Activated B cell treated with CpG ODN at 0.5 μM for 24 hours (primary cell): ENCODE data around the gene ZNF853. TPM values are rescaled to one million over a fixed set of nuclear protein-coding genes. Genes with fewer than 3 reads are reported as not detected.
A peak's percentile ranks its signal among the peaks of the same experiment; 100 is the strongest.

ENCODE experiments used
- ATAC-seq: fragments of 200-7000 bp; cut with Tn5 transposase; one replicate; pipeline ENCODE4 v1.10.0; 2021; ENCODE audit warnings: low read depth, mild to moderate bottlenecking, moderate library complexity
- CTCF ChIA-PET: fragments of 350-600 bp; sonication (Branson Sonifier 250); formaldehyde crosslinking; loops from one replicate; lab custom pipeline; 2021; ENCODE audit warnings: antibody characterized with exemption; lab: Charles Lee
- POLR2A ChIA-PET: fragments of 350-600 bp; sonication (Branson Sonifier 250); formaldehyde crosslinking; loops from one replicate; lab custom pipeline; 2021; ENCODE audit warnings: antibody characterized with exemption; lab: Charles Lee
- DNase-seq: peaks from one replicate; pipeline ENCODE4 v3.0.0; 2022
- H3K27ac Mint-ChIP-seq: one replicate; pipeline ENCODE4 v1.8.0; 2020; ENCODE audit warnings: mixed read lengths
- H3K27me3 Mint-ChIP-seq: one replicate; pipeline ENCODE4 v1.8.0; 2021; ENCODE audit warnings: mixed read lengths
- H3K36me3 Mint-ChIP-seq: one replicate; pipeline ENCODE4 v1.8.0; 2021; ENCODE audit warnings: low read depth, mixed read lengths
- H3K4me1 Mint-ChIP-seq: one replicate; pipeline ENCODE4 v1.8.0; 2021; ENCODE audit warnings: mixed read lengths
- H3K4me3 Mint-ChIP-seq: one replicate; pipeline ENCODE4 v1.8.0; 2020; ENCODE audit warnings: mild to moderate bottlenecking, mixed read lengths
- H3K9me3 Mint-ChIP-seq: one replicate; pipeline ENCODE4 v1.8.0; 2020; ENCODE audit warnings: mixed read lengths
- CTCF ChIP-seq: fragments of 200-600 bp; IDR thresholded peaks from one replicate; pipeline ENCODE4 v1.8.0; 2022; ENCODE audit warnings: antibody characterized with exemption, mild to moderate bottlenecking
- intact Hi-C: fragments of 100-400 bp; cut with micrococcal nuclease; formaldehyde crosslinking; loops from one replicate; pipeline ENCODE4 v1.15.1; 2024
- total RNA-seq: library from RNA; stranded (reverse); gene quantifications from 2 replicates; pipeline ENCODE4 v1.2.3, GENCODE V29; 2022

Gene ZNF853
- total RNA-seq, 1 donor from 2014 or later = 2.8 TPM

GRCh38 chr7:6619961-6620360 lies 4.6 kb downstream of the ZNF853 start:
- Mint-ChIP-seq H3K9me3 (no peaks in the 10 kb centered on the region), H3K36me3 (peaks cover 10% of the 10 kb centered on the region), H3K27ac (no peak overlapping the region), H3K4me3 (no peak overlapping the region), H3K27me3 (no peaks in the 10 kb centered on the region), H3K4me1 (peaks cover 41% of the 10 kb centered on the region)
- intact Hi-C loops = no loop called here
- CTCF ChIA-PET = no interaction called here
- no peak for TF ChIP-seq CTCF
- DNase-seq (no peak), ATAC-seq (no peak)
- POLR2A ChIA-PET = interaction anchor here (1.0 kb wide), 1 partner anchor 17 kb away, joined by 3 read pairs; the partner anchor contains the start of gene ZNF316

GRCh38 chr7:6621195-6622133 lies 6.1 kb downstream of the ZNF853 start:
- CTCF ChIA-PET = no interaction called here
- ATAC-seq = no peak
- Mint-ChIP-seq H3K9me3 (no peaks in the 10 kb centered on the region), H3K36me3 (peaks cover 10% of the 10 kb centered on the region), H3K27ac (no peak overlapping the region), H3K4me1 (peaks cover 41% of the 10 kb centered on the region), H3K4me3 (peak overlapping the region; percentile 17), H3K27me3 (no peaks in the 10 kb centered on the region)
- DNase-seq = no peak
- POLR2A ChIA-PET = interaction anchor here (1.4 kb wide), 1 partner anchor 15 kb away, joined by 6 read pairs; the partner anchor contains the start of gene ZNF316
- intact Hi-C loops = no loop called here
- TF ChIP-seq CTCF = no peak

- H3K27ac Mint-ChIP-seq = no peak overlapping the region
Observed at GRCh38 chr7:6622134-6622710, 6.8 kb downstream of the ZNF853 start.

GRCh38 chr7:6623589-6624245 lies 8.3 kb downstream of the ZNF853 start:
- TF ChIP-seq CTCF = no peak
- DNase-seq = no peak
- peak; percentile 79 for ATAC-seq
- Mint-ChIP-seq H3K4me1 (peaks cover 40% of the 10 kb centered on the region), H3K9me3 (no peaks in the 10 kb centered on the region), H3K4me3 (peak overlapping the region; percentile 57), H3K27ac (peak overlapping the region; percentile 79), H3K27me3 (no peaks in the 10 kb centered on the region), H3K36me3 (peaks cover 10% of the 10 kb centered on the region)
- ChIA-PET CTCF (no interaction called here), POLR2A (no interaction called here)
- intact Hi-C loops = no loop called here

More at GRCh38 chr7:6622134-6622710, 6.8 kb downstream of the ZNF853 start:
- H3K36me3 Mint-ChIP-seq = peaks cover 10% of the 10 kb centered on the region
- no peaks in the 10 kb centered on the region for H3K9me3 Mint-ChIP-seq
- TF ChIP-seq CTCF = no peak
- peaks cover 41% of the 10 kb centered on the region for H3K4me1 Mint-ChIP-seq
- no peaks in the 10 kb centered on the region for H3K27me3 Mint-ChIP-seq
- CTCF ChIA-PET = no interaction called here
- no peak for DNase-seq
- no peak for ATAC-seq
- no peak overlapping the region for H3K4me3 Mint-ChIP-seq
- intact Hi-C loops = no loop called here
- POLR2A ChIA-PET = interaction anchor here (1.4 kb wide), 1 partner anchor 15 kb away, joined by 6 read pairs; the partner anchor contains the start of gene ZNF316
